Heart left ventricle (tissue), 16 donors: ENCODE results near the gene ZNF627. TPM values are rescaled to one million over a fixed set of nuclear protein-coding genes. Genes with fewer than 3 reads are reported as not detected.

Source experiments
- ATAC-seq, 4 donors: fragments of 200-7000 bp; cut with Tn5 transposase; one replicate each; pipeline ENCODE4 v1.9.1; 2020 to 2022; ENCODE audit warnings: moderate library complexity in 4 of 4, mild to moderate bottlenecking in 3 of 4, moderate number of reproducible peaks in 1 of 4
- DNase-seq, 5 donors: peaks; one replicate each; pipeline ENCODE4 v3.0.0-alpha.2; 2020
- H3K27ac ChIP-seq, 12 donors: fragments of 200-600 bp; sonication (generic) in 4 of 12; one replicate each; pipeline versions ENCODE4 v1.5.0 to v1.8.0; 2016 to 2022; ENCODE audit warnings: mild to moderate bottlenecking in 2 of 12
- H3K27me3 ChIP-seq, 9 donors: fragments of 200-600 bp; sonication (generic) in 2 of 9; one replicate each; pipeline versions ENCODE4 v1.5.1 to v1.8.0; 2016 to 2022; ENCODE audit warnings: mild to moderate bottlenecking in 3 of 9
- H3K36me3 ChIP-seq, 9 donors: fragments of 200-600 bp; sonication (generic) in 2 of 9; one replicate each; pipeline versions ENCODE4 v1.5.0 to v1.8.0; 2018 to 2022; ENCODE audit warnings: mild to moderate bottlenecking in 2 of 9
- H3K4me1 ChIP-seq, 12 donors: fragments of 200-600 bp; sonication (generic) in 4 of 12; one replicate each; pipeline versions ENCODE4 v1.5.0 to v1.8.0; 2016 to 2022; ENCODE audit warnings: mild to moderate bottlenecking in 3 of 12
- H3K4me3 ChIP-seq, 12 donors: fragments of 200-600 bp; sonication (generic) in 4 of 12; one replicate each; pipeline versions ENCODE4 v1.5.0 to v1.8.0; 2017 to 2022; ENCODE audit warnings: mild to moderate bottlenecking in 9 of 12, moderate library complexity in 4 of 12
- H3K9me3 ChIP-seq, 12 donors: fragments of 200-600 bp; sonication (generic) in 4 of 12; one replicate each; pipeline versions ENCODE4 v1.5.0 to v1.8.0; 2016 to 2022; ENCODE audit warnings: mild to moderate bottlenecking in 1 of 12
- POLR2A ChIP-seq, 2 donors: fragments of 450-650 bp; IDR thresholded peaks; one replicate each; pipeline ENCODE4 v1.6.1; 2017; ENCODE audit warnings: antibody characterized with exemption in 2 of 2, mild to moderate bottlenecking in 2 of 2, moderate library complexity in 2 of 2
- WGBS, 4 donors: extraction: QIAGEN DNeasy Blood & Tissue Kit in 2 of 4; methylation state at CpG; one replicate each; pipeline versions ENCODE4 v1.1.5 to v1.1.7; 2013 to 2018; 5-methylcytosine and 5-hydroxymethylcytosine counted together
- intact Hi-C, 10 donors: fragments of 100-400 bp; cut with DNase I; formaldehyde crosslinking; loops; one replicate each; pipeline versions ENCODE4 v1.11.1 to v1.14.2; 2022
- polyA plus RNA-seq, 2 donors: library from polyadenylated mRNA; stranded (reverse); fragments of 200-250 nt; gene quantifications; one replicate each; pipeline ENCODE4 v1.2.3, GENCODE V29; 2013
- total RNA-seq, 9 donors: library from RNA; depleted of rRNA in 2 of 9; stranded (reverse); fragments of >200 nt in 2 of 9; fragmentation: NEBNext Ultra II Directional in 3 of 9; extraction: Animal tissue kit (Norgen Biotek cat#: 25700) in 3 of 9; gene quantifications; one replicate each; pipeline versions ENCODE4 v1.1.0 to v1.2.4, GENCODE V29; 2016 to 2023
- TF ChIP-seq, protein P1 (sequence below), 12 donors: fragments of 200-600 bp; sonication (generic) in 4 of 12; IDR thresholded peaks; one replicate each; pipeline versions ENCODE4 v1.5.0 to v1.8.0; 2018 to 2022; ENCODE audit warnings: antibody characterized with exemption in 12 of 12, mild to moderate bottlenecking in 5 of 12
- donor health status: ischemic (EF 13 %, LVEDD 7.1; RV severe dilation, severe dysfunction).
- donor health status: healthy with polysubstance abuse.
- donor health status: DM: no; HTN: yes; CAD: no.
- donor health status: DM: no; HTN: no; CAD: no.
- donor health status: ischemic (EF 25% LVEDD 6.9; RV normal size, moderate dysfunction).
- donor health status: ischemic (EF 25% LVEDD 5.7; RV mildly dilated, moderate dysfunction).
- donor health status: healthy.
- donor health status: DM: yes; HTN: yes; CAD: no.
- donor health status: ischemic (EF 35%, LVEDD 5.7; RV mildly dilated, moderate dysfunction).
- donor health status: nonischemic (EF 11% LVEDD 7.7; RV severe dilation, severe dysfunction).
- donor health status: DM: yes; HTN: yes; CAD: no.
- donor health status: PGD.
- donor health status: ischemic (EF 29% LVEDD 5.4; RV normal size, mild dysfunction).
- donor health status: nonischemic (EF 23%, LVEDD 6.1; RV moderate dilation, normal function).

The ZNF627 gene
- total and polyA plus RNA-seq, 11 donors, result 2.5 to 9.2 (median 5.5) TPM

DNA sequence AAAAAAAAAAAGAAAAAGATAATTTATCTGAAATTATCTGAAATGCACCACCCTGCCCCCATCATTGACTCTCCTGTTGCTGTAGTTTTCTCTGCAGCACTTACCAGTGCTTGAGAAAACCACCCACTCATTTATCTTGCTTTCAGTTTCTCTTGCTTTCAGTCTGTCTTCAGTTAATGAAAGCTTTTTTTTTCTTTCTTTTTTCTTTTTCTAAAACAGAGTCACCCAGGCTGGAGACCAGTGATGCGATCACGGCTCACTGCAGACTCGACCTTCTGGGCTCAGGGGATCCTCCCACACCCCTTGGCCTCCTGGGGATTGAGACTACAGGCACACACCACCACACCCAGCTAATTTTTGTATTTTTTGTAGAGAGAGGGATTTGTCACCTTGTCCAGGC lies 15.5 kb upstream of the ZNF627 start:
- Histone ChIP-seq H3K9me3 (no peaks in the 10 kb centered on the region), H3K27me3 (peaks cover 0 to 22% (median 7%) of the 10 kb centered on the region in 9 donors), H3K4me1 (peaks cover 0 to 67% (median 8%) of the 10 kb centered on the region in 12 donors), H3K27ac (peak overlapping the region in 3 of 12 donors; percentile 5 to 87 (median 42)), H3K36me3 (no peaks in the 10 kb centered on the region), H3K4me3 (peak overlapping the region in 2 of 12 donors; percentile 2 to 23)
- 41 to 58% (median 47%) methylated on average over 3 of the region's 3 CpGs for WGBS, 4 donors
- no peak for DNase-seq
- ATAC-seq, result peak in 1 of 4 donors; percentile 28
- intact Hi-C loops, result loop anchor here in 3 of 10 donors (10.0 kb wide), 3 partner anchors 47 to 287 kb away; partner anchors contain the start of genes CNN1 (in 1 of the 3) and TSPAN16 (in 1 of the 3)
- no peak for TF ChIP-seq POLR2A (IDR thresholded peaks at IDR 0.05)
- TF ChIP-seq, protein P1, sequence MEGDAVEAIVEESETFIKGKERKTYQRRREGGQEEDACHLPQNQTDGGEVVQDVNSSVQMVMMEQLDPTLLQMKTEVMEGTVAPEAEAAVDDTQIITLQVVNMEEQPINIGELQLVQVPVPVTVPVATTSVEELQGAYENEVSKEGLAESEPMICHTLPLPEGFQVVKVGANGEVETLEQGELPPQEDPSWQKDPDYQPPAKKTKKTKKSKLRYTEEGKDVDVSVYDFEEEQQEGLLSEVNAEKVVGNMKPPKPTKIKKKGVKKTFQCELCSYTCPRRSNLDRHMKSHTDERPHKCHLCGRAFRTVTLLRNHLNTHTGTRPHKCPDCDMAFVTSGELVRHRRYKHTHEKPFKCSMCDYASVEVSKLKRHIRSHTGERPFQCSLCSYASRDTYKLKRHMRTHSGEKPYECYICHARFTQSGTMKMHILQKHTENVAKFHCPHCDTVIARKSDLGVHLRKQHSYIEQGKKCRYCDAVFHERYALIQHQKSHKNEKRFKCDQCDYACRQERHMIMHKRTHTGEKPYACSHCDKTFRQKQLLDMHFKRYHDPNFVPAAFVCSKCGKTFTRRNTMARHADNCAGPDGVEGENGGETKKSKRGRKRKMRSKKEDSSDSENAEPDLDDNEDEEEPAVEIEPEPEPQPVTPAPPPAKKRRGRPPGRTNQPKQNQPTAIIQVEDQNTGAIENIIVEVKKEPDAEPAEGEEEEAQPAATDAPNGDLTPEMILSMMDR (IDR thresholded peaks at IDR 0.05), result no peak

DNA sequence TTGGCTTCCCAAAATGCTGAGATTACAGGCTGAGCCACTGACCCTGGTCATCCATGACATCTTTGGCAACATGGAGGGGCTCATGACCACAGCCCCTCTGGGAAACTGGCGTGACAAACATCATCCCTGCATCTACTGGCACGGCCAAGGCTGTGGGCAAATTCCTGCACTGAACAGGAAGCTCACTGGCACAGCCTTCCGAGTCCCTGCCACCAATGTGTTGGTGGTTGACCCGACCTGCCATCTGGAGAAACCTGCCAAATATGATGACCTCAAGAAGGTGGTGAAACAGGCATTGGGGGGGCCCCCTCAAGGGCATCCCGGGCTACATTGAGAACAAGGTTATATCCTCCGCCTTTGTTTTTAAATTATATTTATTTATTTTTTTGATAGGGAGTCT lies 11.0 kb upstream of the ZNF627 start:
- intact Hi-C loops, result loop anchor here in 6 of 10 donors (2.0 to 10.0 kb wide), 8 partner anchors 52 to 549 kb away; partner anchors contain the start of genes CNN1 (in 1 of the 6), EPOR (in 1 of the 6) and TSPAN16 (in 1 of the 6)
- 70 to 79% (median 74%) methylated on average over 4 to 6 of the region's 6 CpGs for WGBS, 4 donors

GRCh38 chr19:11587302-11587974 lies 9.8 kb upstream of the ZNF627 start:
- no peaks in the 10 kb centered on the region for H3K36me3 ChIP-seq
- intact Hi-C loops, result loop anchor here in 7 of 10 donors (1.0 to 10.0 kb wide), 9 partner anchors 28 to 550 kb away; partner anchors contain the start of genes CNN1 (in 1 of the 7), ELOF1 (in 1 of the 7), EPOR (in 1 of the 7) and TSPAN16 (in 1 of the 7)
- peak; percentile 49 to 88 (median 88) for ATAC-seq
- H3K4me3 ChIP-seq, result no peak overlapping the region
- H3K9me3 ChIP-seq, result no peaks in the 10 kb centered on the region
- no peak overlapping the region for H3K27ac ChIP-seq
- peaks cover 0 to 23% (median 0%) of the 10 kb centered on the region in 12 donors for H3K4me1 ChIP-seq
- peak; percentile 65 to 83 (median 73) for DNase-seq
- no peaks in the 10 kb centered on the region for H3K27me3 ChIP-seq
- no peak for TF ChIP-seq POLR2A (IDR thresholded peaks at IDR 0.05)
- TF ChIP-seq, protein P1 (IDR thresholded peaks at IDR 0.05), result peak; percentile 73 to 94 (median 82)
- WGBS, 4 donors, result 2 to 5% (median 3%) methylated on average over 7 of the region's 7 CpGs

More for the DNA sequence above, 11.0 kb upstream of the ZNF627 start:
- H3K4me1 ChIP-seq, result peaks cover 0 to 34% (median 1%) of the 10 kb centered on the region in 12 donors
- no peaks in the 10 kb centered on the region for H3K36me3 ChIP-seq
- no peak for TF ChIP-seq POLR2A (IDR thresholded peaks at IDR 0.05)
- TF ChIP-seq, protein P1 (IDR thresholded peaks at IDR 0.05), result no peak
- DNase-seq (no peak), ATAC-seq (no peak)
- no peak overlapping the region for H3K27ac ChIP-seq
- peaks cover 0 to 4% (median 0%) of the 10 kb centered on the region in 9 donors for H3K27me3 ChIP-seq
- no peaks in the 10 kb centered on the region for H3K9me3 ChIP-seq
- H3K4me3 ChIP-seq, result no peak overlapping the region
